Adipocyte (in vitro differentiated cells): ENCODE measurements around the gene CSNK1G1.
A peak's percentile ranks its signal among the peaks of the same experiment; 100 is the strongest.

Experiments used
- DNase-seq: peaks from one replicate; pipeline ENCODE4 v3.0.0-alpha.2; 2015; ENCODE audit warnings: low read depth
- H3K27me3 ChIP-seq: replicated peaks from 2 replicates; pipeline ENCODE4 v1.7.0; 2013; ENCODE audit warnings: mild to moderate bottlenecking, low read length, moderate library complexity; ENCODE audit not compliant: control insufficient read depth, insufficient read depth
- H3K36me3 ChIP-seq: 2 replicates; pipeline ENCODE4 v1.7.0; 2013; ENCODE audit warnings: low read length, mild to moderate bottlenecking, moderate library complexity; ENCODE audit not compliant: control insufficient read depth, insufficient read depth, severe bottlenecking
- H3K4me1 ChIP-seq: 2 replicates; pipeline ENCODE4 v1.7.0; 2013; ENCODE audit warnings: mild to moderate bottlenecking, low read length, moderate library complexity; ENCODE audit not compliant: control insufficient read depth, insufficient read depth
- H3K4me3 ChIP-seq: 2 replicates; pipeline ENCODE4 v1.7.0; 2013; ENCODE audit warnings: mild to moderate bottlenecking, low read length, moderate library complexity
- H3K9ac ChIP-seq: 2 replicates; pipeline ENCODE4 v1.7.0; 2013; ENCODE audit warnings: mild to moderate bottlenecking, low read length, moderate library complexity
- H3K9me3 ChIP-seq: 2 replicates; pipeline ENCODE4 v1.7.0; 2013; ENCODE audit warnings: mild to moderate bottlenecking, low read length, moderate library complexity; ENCODE audit not compliant: control insufficient read depth

Gene CSNK1G1

DNA sequence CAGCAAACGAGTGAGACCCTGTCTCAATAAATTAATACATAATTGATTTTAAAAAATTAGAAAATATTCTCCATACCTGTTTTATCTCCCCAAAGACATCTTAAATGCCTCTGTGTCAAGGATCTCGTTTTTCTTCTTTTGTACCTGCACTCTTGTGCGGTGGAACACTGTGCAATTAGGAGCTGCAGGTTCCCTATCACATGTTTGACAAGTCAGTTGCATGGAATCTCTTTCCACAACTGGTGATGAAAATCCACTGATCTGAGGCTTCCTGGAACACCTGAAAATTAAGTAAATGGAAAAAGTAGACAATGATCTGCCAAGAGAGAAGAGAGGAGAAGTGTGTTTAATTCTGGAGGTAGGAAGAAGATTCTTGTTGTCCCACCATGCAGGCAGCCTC lies 207.4 kb downstream of the CSNK1G1 start:
- H3K4me3 ChIP-seq, result no peak overlapping the region
- H3K36me3 ChIP-seq, result peaks cover 19% of the 10 kb centered on the region
- no peak overlapping the region for H3K9ac ChIP-seq
- peaks cover 8% of the 10 kb centered on the region for H3K4me1 ChIP-seq
- H3K27me3 ChIP-seq, result peaks cover 6% of the 10 kb centered on the region
- DNase-seq, result no peak
- no peaks in the 10 kb centered on the region for H3K9me3 ChIP-seq

GRCh38 chr15:64148168-64148567 lies 207.8 kb downstream of the CSNK1G1 start:
- Histone ChIP-seq H3K9me3 (no peaks in the 10 kb centered on the region), H3K36me3 (peaks cover 23% of the 10 kb centered on the region), H3K9ac (no peak overlapping the region), H3K4me1 (peaks cover 6% of the 10 kb centered on the region), H3K27me3 (peaks cover 6% of the 10 kb centered on the region), H3K4me3 (no peak overlapping the region)
- no peak for DNase-seq

DNA sequence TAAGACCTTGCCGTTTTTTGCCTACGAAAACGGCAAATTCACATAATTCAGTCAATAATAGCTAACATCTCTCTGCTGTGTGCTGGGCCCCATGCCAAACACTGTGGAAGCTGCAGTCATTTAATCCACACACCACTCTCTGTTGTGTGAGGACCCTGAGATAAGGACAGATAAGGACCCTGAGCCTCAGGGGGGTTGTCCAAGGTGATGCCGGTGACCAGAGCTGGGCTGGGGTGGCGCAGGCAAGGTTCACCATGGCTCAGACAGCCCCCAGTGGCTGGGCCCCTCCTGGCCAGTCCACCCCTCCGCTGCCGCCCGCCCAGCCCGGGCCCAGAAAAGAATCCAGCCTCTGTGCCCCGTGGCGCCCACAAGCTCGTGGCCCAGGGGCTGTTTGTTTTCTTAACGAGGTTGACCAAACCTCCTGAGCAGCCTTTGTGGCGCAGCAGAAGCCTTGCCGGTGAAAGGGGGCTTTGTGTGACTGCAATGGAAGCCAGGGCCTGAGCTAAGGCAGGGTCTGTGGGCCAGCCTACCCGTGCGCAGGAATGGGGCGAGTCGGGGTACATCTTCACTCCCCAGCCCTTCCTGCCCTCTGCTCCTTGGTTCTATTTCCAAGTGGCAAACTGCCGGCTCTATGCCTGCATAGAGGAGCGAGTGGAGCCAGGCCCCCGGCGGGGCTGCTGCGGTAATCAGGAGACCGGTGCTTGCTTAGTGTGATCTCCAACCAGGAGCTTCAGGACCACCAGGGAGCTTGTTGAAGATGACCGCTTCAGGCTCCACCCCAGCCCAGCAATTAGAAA lies 208.9 kb downstream of the CSNK1G1 start:
- Histone ChIP-seq H3K4me3 (no peak overlapping the region), H3K27me3 (no peaks in the 10 kb centered on the region), H3K36me3 (peaks cover 33% of the 10 kb centered on the region), H3K9me3 (no peaks in the 10 kb centered on the region), H3K4me1 (peaks cover 6% of the 10 kb centered on the region), H3K9ac (no peak overlapping the region)
- peak; percentile 33 for DNase-seq

DNA sequence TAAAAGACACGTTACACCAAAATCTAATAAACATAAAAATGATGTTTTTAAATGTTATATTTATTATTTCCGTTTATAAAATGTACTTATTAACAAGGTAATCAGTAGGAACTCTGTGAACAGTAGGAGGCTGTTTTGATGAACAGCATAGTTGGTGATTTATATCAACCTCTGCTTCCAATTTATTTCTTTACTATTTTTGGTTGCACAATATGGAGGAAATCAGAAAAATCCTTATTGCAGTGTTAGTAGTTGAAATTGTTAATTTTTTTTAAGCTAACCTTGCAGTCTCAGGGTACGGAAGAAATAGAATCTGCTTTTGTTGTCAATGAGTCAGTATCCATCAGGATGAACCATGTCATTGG lies 209.5 kb downstream of the CSNK1G1 start:
- Histone ChIP-seq H3K4me1 (peaks cover 2% of the 10 kb centered on the region), H3K9ac (no peak overlapping the region), H3K9me3 (no peaks in the 10 kb centered on the region)

GRCh38 chr15:64146041-64146440 lies 209.9 kb downstream of the CSNK1G1 start:
- Histone ChIP-seq H3K4me1 (no peaks in the 10 kb centered on the region), H3K27me3 (no peaks in the 10 kb centered on the region), H3K36me3 (peaks cover 43% of the 10 kb centered on the region), H3K9ac (no peak overlapping the region), H3K9me3 (no peaks in the 10 kb centered on the region), H3K4me3 (no peak overlapping the region)
- DNase-seq, result no peak

More for the DNA sequence above, 209.5 kb downstream of the CSNK1G1 start:
- DNase-seq, result peak; percentile 31
- no peaks in the 10 kb centered on the region for H3K27me3 ChIP-seq
- peaks cover 39% of the 10 kb centered on the region for H3K36me3 ChIP-seq
- H3K4me3 ChIP-seq, result no peak overlapping the region

DNA sequence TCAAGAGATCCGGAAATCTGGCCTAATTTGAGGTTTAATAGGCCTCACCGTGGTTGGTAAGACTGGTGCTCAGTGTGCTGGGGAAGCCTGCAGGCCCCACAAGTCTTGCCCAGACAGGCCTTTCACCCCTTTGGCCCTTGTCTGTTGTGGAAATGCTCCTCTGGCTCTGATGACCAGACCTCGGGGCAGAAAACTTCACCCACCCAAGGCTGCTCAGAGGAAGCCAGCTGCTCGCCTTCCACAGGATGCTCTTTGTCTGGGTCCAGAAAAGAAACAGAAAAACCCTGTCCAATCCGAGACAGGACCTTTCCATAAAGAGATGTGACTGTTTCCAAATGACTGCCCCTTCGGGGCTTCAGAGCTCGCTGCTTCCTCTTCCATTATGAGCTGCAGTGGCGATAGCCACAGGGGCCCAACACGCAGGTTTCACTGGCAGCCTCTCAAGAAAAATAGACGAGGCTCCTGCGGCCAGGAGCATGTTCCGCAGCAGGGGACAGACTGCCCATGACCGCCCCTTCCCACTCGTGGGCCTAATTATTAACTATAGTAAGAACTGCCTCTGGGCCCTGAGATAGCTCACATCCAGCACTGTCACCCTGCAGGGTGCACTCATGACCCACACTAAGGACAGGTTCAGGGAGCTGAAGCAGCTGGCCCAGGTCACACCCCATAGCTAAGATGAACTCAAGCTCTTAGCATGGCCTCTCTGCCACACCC lies 211.2 kb downstream of the CSNK1G1 start:
- Histone ChIP-seq H3K27me3 (no peaks in the 10 kb centered on the region), H3K4me1 (no peaks in the 10 kb centered on the region), H3K9ac (no peak overlapping the region), H3K36me3 (peaks cover 47% of the 10 kb centered on the region), H3K9me3 (no peaks in the 10 kb centered on the region), H3K4me3 (no peak overlapping the region)
- no peak for DNase-seq

DNA sequence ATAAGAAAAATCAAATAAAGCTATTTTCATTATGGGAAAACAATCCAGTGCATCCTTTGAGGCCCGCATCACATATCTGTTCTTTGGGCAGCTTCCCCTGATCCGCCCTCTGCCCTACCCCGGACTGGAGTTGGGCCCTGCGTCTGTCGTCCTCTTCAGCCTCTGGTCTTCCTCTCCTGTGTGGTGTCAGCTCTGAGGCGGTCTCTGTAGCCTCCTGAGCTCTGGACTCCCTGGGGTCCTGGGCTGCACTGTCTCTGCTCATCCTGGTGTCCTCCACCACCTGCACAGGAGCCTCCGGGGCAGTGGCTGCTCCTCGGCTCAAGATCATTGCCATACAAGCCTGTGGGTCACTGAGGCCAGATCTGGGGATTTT lies 211.8 kb downstream of the CSNK1G1 start:
- peaks cover 47% of the 10 kb centered on the region for H3K36me3 ChIP-seq
- H3K9me3 ChIP-seq, result no peaks in the 10 kb centered on the region
- H3K4me3 ChIP-seq, result no peak overlapping the region
- no peaks in the 10 kb centered on the region for H3K27me3 ChIP-seq
- DNase-seq, result no peak
- no peak overlapping the region for H3K9ac ChIP-seq
- H3K4me1 ChIP-seq, result no peaks in the 10 kb centered on the region

- Histone ChIP-seq H3K4me1 (no peaks in the 10 kb centered on the region), H3K4me3 (no peak overlapping the region), H3K36me3 (peaks cover 54% of the 10 kb centered on the region), H3K9ac (no peak overlapping the region), H3K27me3 (no peaks in the 10 kb centered on the region), H3K9me3 (no peaks in the 10 kb centered on the region)
- no peak for DNase-seq
Observed at GRCh38 chr15:64143276-64143675, 212.7 kb downstream of the CSNK1G1 start.

DNA sequence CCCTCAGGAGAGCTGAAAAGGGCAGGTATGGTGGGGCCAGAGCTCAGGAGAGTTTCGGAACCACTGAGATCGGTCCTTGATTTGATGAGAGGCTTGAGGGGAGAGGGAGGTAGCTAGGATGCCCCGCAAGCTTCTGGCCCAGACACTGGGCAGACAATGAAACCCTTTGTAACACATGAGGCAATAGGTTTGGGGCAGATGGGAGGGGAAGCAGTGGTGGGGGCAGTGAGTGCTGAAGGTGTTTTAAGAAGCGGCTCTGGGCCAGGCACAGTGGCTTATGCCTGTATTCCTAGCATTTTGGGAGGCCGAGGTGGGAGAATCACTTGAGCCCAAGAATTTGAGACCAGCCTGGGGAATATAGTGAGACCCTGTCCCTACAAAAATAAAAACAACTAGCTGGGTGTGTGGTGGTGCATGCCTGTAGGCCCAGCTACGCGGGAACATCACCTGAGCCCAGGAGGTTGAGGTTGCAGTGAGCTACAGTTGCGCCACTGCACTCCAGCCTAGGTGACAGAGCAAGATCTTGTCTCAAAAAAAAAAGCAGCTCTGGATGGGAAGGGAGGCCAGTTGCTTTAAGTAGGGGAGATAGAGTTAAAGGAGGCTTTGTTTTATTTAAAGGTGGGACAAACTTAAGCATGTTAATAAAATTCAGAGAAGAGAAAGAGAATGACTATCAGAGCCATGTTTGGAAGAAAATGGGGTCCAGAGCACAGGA lies 214.0 kb downstream of the CSNK1G1 start:
- no peak for DNase-seq
- H3K9ac ChIP-seq, result no peak overlapping the region
- H3K27me3 ChIP-seq, result no peaks in the 10 kb centered on the region
- no peaks in the 10 kb centered on the region for H3K4me1 ChIP-seq
- H3K4me3 ChIP-seq, result no peak overlapping the region
- no peaks in the 10 kb centered on the region for H3K9me3 ChIP-seq
- peaks cover 68% of the 10 kb centered on the region for H3K36me3 ChIP-seq

DNA sequence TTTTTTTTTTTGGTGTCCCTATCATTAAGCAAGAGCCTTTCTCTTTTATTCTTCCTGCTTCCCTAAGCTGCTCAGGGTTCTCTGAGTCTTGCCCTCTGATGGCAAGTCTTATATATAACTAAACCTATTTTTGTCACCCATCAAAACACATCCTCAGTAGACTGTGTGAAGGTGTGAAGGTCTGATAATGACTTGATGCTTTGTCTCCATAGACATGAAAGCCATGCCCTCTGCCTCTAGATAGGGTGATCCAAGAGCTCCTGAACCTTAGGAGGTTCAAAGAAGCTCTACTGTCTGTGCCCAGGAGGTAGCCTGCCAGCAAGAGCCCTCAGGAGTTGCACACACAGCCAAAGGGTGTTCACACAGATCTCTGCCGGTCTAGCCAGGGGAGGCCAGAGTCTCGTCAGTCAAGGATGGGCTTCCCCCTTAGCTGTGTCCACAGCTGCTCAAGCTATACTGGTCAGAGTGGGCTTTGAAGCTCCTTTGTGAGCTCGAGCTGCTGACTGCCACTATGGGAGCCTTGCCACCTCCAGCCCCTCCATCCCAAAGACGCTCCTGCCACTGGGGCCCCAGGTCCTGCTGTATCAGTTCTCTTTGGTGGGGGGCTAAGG lies 217.5 kb downstream of the CSNK1G1 start:
- peaks cover 76% of the 10 kb centered on the region for H3K36me3 ChIP-seq
- H3K9me3 ChIP-seq, result no peaks in the 10 kb centered on the region
- H3K4me3 ChIP-seq, result no peak overlapping the region
- peaks cover 11% of the 10 kb centered on the region for H3K4me1 ChIP-seq
- no peaks in the 10 kb centered on the region for H3K27me3 ChIP-seq
- no peak for DNase-seq
- H3K9ac ChIP-seq, result no peak overlapping the region

- H3K27me3 ChIP-seq, result no peaks in the 10 kb centered on the region
- DNase-seq, result no peak
- H3K4me1 ChIP-seq, result peaks cover 11% of the 10 kb centered on the region
- no peaks in the 10 kb centered on the region for H3K9me3 ChIP-seq
- no peak overlapping the region for H3K9ac ChIP-seq
- no peak overlapping the region for H3K4me3 ChIP-seq
- peaks cover 73% of the 10 kb centered on the region for H3K36me3 ChIP-seq
Observed at GRCh38 chr15:64137226-64137833, 218.6 kb downstream of the CSNK1G1 start.
